HCT116 (cell line): ENCODE data around the gene INPP5D. TPM values are rescaled to one million over a fixed set of nuclear protein-coding genes. Genes with fewer than 3 reads are reported as not detected.

Source experiments
- ATAC-seq: fragments of 200-7000 bp; cut with Tn5 transposase; 2 replicates; pipeline ENCODE4 v1.9.1; 2020; ENCODE audit warnings: mild to moderate bottlenecking, moderate library complexity
- BruUV-seq: library from RNA; stranded (reverse); fragments of 400-500 nt; replicated peaks from 2 replicates; lab custom pipeline; 2021; lab: Mats Ljungman, UMichigan
- CTCF ChIA-PET: fragments of 300-600 bp; sonication (Branson Sonifier 250); formaldehyde crosslinking; loops from one replicate; lab custom pipeline; 2021; ENCODE audit warnings: antibody characterized with exemption; lab: Charles Lee
- POLR2A ChIA-PET: fragments of 300-600, 350-600 bp; sonication (Branson Sonifier 250); formaldehyde crosslinking; loops from one replicate; lab custom pipeline; 2021; ENCODE audit warnings: antibody characterized with exemption; lab: Charles Lee
- RAD21 ChIA-PET, 2 experiments: fragments of 300-600 bp; sonication (Branson Sonifier 250); formaldehyde crosslinking; loops; one replicate each; lab custom pipeline; 2023; ENCODE audit warnings: low total read pairs in 2 of 2; ENCODE audit not compliant: uncharacterized antibody in 2 of 2, unreplicated experiment in 2 of 2, low non-redundant PET in 1 of 2; lab: Charles Lee
- DNase-seq: peaks from one replicate; pipeline ENCODE4 v3.0.0-alpha.2; 2010; ENCODE audit warnings: low read depth, low spot score
- H2AFZ ChIP-seq: fragments of 200-600 bp; shearing (Covaris generic), sonication (generic); 2 replicates; pipeline ENCODE4 v1.6.1; 2017; ENCODE audit warnings: low read depth, mixed run types, mixed read lengths, antibody characterized with exemption, low read length; ENCODE audit not compliant: poor library complexity, severe bottlenecking
- H3K27ac ChIP-seq: 2 replicates; pipeline ENCODE4 v1.5.1; 2012; ENCODE audit warnings: low read depth, low read length
- H3K27me3 ChIP-seq: fragments of 200-600 bp; sonication (generic); 2 replicates; pipeline ENCODE4 v1.6.1; 2016; ENCODE audit warnings: mixed run types, low read length, mixed read lengths; ENCODE audit not compliant: insufficient read depth
- H3K36me3 ChIP-seq, 2 experiments: fragments of 200-500 bp in 1 of 2; fragments of 200-600 bp in 1 of 2; sonication (Bioruptor generic) in 1 of 2; sonication (generic) in 1 of 2; 2 replicates each; pipeline versions ENCODE4 v1.5.1 to v1.6.1; 2014 to 2016; ENCODE audit warnings: low read length in 2 of 2, inconsistent platforms in 1 of 2, mixed read lengths in 1 of 2, mixed run types in 1 of 2; ENCODE audit not compliant: insufficient read depth in 2 of 2, control insufficient read depth in 1 of 2
- H3K4me1 ChIP-seq, 2 experiments: fragments of 200-600 bp in 1 of 2; sonication (generic) in 1 of 2; 2 replicates each; pipeline versions ENCODE4 v1.5.1 to v1.6.1; 2012 to 2017; ENCODE audit warnings: low read length in 2 of 2, inconsistent platforms in 1 of 2, mild to moderate bottlenecking in 1 of 2, mixed read lengths in 1 of 2, mixed run types in 1 of 2, moderate library complexity in 1 of 2; ENCODE audit not compliant: insufficient read depth in 2 of 2, control insufficient read depth in 1 of 2
- H3K4me2 ChIP-seq: fragments of 200-600 bp; sonication (generic); 2 replicates; pipeline ENCODE4 v1.6.1; 2017; ENCODE audit warnings: mixed run types, low read length, mixed read lengths
- H3K4me3 ChIP-seq, 2 experiments: fragments of 200-600 bp in 1 of 2; sonication (generic) in 1 of 2; replicated peaks in 1 of 2; 2 replicates each; pipeline ENCODE4 v1.5.1; 2011 to 2016; ENCODE audit warnings: low read length in 2 of 2, control low read depth in 1 of 2, low read depth in 1 of 2, mild to moderate bottlenecking in 1 of 2, mixed read lengths in 1 of 2, mixed run types in 1 of 2
- H3K79me2 ChIP-seq: fragments of 200-600 bp; sonication (generic); 2 replicates; pipeline ENCODE4 v1.6.1; 2017; ENCODE audit warnings: mild to moderate bottlenecking, mixed run types, low read length, moderate library complexity, mixed read lengths; ENCODE audit not compliant: insufficient read depth
- H3K9ac ChIP-seq: fragments of 200-600 bp; sonication (generic); 2 replicates; pipeline ENCODE4 v1.6.1; 2016; ENCODE audit warnings: low read length, mixed read lengths
- H3K9me2 ChIP-seq: fragments of 200-600 bp; sonication (generic), shearing (Covaris generic); 2 replicates; pipeline ENCODE4 v1.6.1; 2017; ENCODE audit warnings: mixed run types, mild to moderate bottlenecking, moderate library complexity; ENCODE audit not compliant: insufficient read depth
- H3K9me3 ChIP-seq, 2 experiments: fragments of 200-500 bp in 1 of 2; fragments of 200-600 bp in 1 of 2; sonication (Bioruptor generic) in 1 of 2; sonication (generic) in 1 of 2; 2 replicates each; pipeline ENCODE4 v1.6.1; 2014 to 2017; ENCODE audit warnings: low read length in 2 of 2, mixed read lengths in 2 of 2, inconsistent platforms in 1 of 2, low read depth in 1 of 2, mild to moderate bottlenecking in 1 of 2, mixed run types in 1 of 2, moderate library complexity in 1 of 2; ENCODE audit not compliant: control insufficient read depth in 1 of 2, insufficient read depth in 1 of 2
- H4K20me1 ChIP-seq: fragments of 200-600 bp; sonication (generic), shearing (Covaris generic); 2 replicates; pipeline ENCODE4 v1.6.1; 2017; ENCODE audit warnings: mixed run types, mild to moderate bottlenecking, moderate library complexity; ENCODE audit not compliant: insufficient read depth
- EGR1 ChIP-seq: IDR thresholded peaks from 2 replicates; pipeline ENCODE4 v1.6.1; 2012; ENCODE audit warnings: low read depth
- SIN3A ChIP-seq: IDR thresholded peaks from 2 replicates; pipeline ENCODE4 v1.6.1; 2012; ENCODE audit warnings: low read depth
- intact Hi-C: fragments of 100-400 bp; cut with micrococcal nuclease; formaldehyde crosslinking; loops from 2 replicates; pipeline ENCODE4 v1.10.0; 2022
- total RNA-seq: library from RNA; stranded (reverse); gene quantifications from one replicate; pipeline ENCODE4 v1.2.1, GENCODE V29; 2021; ENCODE audit not compliant: unreplicated experiment
- TF ChIP-seq, protein P1 (sequence below): IDR thresholded peaks from 2 replicates; pipeline ENCODE4 v1.6.1; 2012; ENCODE audit warnings: low read depth

INPP5D gene
- total RNA-seq, 1 experiment from 2014 or later = 1.8 TPM

DNA sequence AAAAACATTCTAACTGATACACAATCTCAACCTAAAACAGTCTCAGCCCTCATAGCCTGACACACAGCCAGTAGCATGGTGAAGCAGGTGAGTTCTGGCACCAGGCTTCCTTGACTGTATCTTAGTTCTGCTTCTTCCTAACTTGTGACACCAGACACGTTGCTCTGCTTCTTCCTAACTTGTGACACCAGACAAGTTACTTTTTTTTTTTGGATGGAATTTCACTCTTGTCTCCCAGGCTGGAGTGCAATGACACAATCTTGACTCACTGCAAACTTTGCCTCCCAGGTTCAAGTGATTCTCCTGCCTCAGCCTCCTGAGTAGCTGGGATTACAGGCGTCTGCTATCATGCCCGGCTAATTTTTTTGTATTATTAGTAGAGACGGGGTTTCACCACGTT, 184.7 kb downstream of the INPP5D start (continued):
- TF ChIP-seq, protein P1, sequence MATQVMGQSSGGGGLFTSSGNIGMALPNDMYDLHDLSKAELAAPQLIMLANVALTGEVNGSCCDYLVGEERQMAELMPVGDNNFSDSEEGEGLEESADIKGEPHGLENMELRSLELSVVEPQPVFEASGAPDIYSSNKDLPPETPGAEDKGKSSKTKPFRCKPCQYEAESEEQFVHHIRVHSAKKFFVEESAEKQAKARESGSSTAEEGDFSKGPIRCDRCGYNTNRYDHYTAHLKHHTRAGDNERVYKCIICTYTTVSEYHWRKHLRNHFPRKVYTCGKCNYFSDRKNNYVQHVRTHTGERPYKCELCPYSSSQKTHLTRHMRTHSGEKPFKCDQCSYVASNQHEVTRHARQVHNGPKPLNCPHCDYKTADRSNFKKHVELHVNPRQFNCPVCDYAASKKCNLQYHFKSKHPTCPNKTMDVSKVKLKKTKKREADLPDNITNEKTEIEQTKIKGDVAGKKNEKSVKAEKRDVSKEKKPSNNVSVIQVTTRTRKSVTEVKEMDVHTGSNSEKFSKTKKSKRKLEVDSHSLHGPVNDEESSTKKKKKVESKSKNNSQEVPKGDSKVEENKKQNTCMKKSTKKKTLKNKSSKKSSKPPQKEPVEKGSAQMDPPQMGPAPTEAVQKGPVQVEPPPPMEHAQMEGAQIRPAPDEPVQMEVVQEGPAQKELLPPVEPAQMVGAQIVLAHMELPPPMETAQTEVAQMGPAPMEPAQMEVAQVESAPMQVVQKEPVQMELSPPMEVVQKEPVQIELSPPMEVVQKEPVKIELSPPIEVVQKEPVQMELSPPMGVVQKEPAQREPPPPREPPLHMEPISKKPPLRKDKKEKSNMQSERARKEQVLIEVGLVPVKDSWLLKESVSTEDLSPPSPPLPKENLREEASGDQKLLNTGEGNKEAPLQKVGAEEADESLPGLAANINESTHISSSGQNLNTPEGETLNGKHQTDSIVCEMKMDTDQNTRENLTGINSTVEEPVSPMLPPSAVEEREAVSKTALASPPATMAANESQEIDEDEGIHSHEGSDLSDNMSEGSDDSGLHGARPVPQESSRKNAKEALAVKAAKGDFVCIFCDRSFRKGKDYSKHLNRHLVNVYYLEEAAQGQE = no peak

DNA sequence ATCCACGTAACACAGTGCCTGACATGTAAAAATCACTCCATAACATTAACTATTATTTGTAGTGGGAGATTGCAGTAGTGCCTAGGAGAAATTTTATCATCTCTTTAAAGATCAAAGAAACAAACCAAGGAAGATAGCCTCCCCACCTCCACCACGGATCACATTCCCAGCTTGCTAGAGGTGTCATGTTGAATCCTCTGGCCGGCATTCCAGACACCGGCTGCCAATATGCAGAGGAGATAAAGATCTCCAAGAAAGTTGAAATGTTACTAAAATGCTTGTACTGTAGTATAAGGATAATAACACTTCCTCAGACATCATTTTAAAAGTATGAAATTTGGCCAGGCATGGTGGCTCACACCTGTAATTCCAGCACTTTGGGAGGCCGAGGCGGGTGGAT, 185.3 kb downstream of the INPP5D start:
- DNase-seq = no peak
- Histone ChIP-seq H3K4me1 (peaks cover 34 to 60% of the 10 kb centered on the region in 2 experiments), H3K36me3 (no peaks in the 10 kb centered on the region), H4K20me1 (no peaks in the 10 kb centered on the region), H3K79me2 (no peaks in the 10 kb centered on the region), H3K9ac (no peak overlapping the region), H3K27me3 (no peaks in the 10 kb centered on the region), H3K4me3 (no peak overlapping the region), H3K9me3 (no peaks in the 10 kb centered on the region), H3K9me2 (no peaks in the 10 kb centered on the region), H2AFZ (peak overlapping the region; percentile 71), H3K4me2 (peak overlapping the region; percentile 42), H3K27ac (no peak overlapping the region)
- TF ChIP-seq SIN3A = 0 out of 2 replicates have a peak, but pooled peaks have one; percentile 10
- no peak for TF ChIP-seq EGR1
- TF ChIP-seq, protein P1 = no peak
- CTCF ChIA-PET = interaction anchor here (1.3 kb wide), 1 partner anchor 392 kb away, joined by 3 read pairs; no protein-coding TSS in a partner anchor
- POLR2A ChIA-PET = no interaction called here
- intact Hi-C loops = no loop called here
- ATAC-seq = no peak
- no TSS peak for BruUV-seq
- RAD21 ChIA-PET = no interaction called here
